SK-N-SH (cell line): ENCODE data around the gene PDE11A. TPM values are rescaled to one million over a fixed set of nuclear protein-coding genes. Genes with fewer than 3 reads are reported as not detected.

Experiments
- CTCF ChIA-PET: fragments of 300-600, 350-600 bp; formaldehyde crosslinking; extraction: SDS; loops from one replicate; lab custom pipeline; 2021; lab: Yijun Ruan, JAX
- POLR2A ChIA-PET: fragments of 350-600 bp; sonication (Branson Sonifier 250); formaldehyde crosslinking; extraction: SDS; loops from one replicate; lab custom pipeline; 2020; ENCODE audit warnings: antibody characterized with exemption, inconsistent platforms; lab: Yijun Ruan, JAX
- DNase-seq: peaks from one replicate; pipeline ENCODE4 v3.0.0; 2012
- H2AFZ ChIP-seq: fragments of 200-600 bp; sonication (generic); 2 replicates; pipeline ENCODE4 v1.8.1; 2016; ENCODE audit warnings: antibody characterized with exemption, mild to moderate bottlenecking, low read depth
- H3F3A ChIP-seq: fragments of 200-600 bp; sonication (generic); replicated peaks from 2 replicates; pipeline ENCODE3; 2016; ENCODE audit warnings: antibody characterized with exemption, mild to moderate bottlenecking; ENCODE audit not compliant: insufficient read depth
- H3K27ac ChIP-seq, 2 experiments: fragments of 200-500 bp in 1 of 2; fragments of 200-600 bp in 1 of 2; sonication (Bioruptor generic) in 1 of 2; sonication (generic), shearing (Covaris generic) in 1 of 2; 2 replicates each; pipeline versions ENCODE4 v1.5.1 to v1.6.1; 2014 to 2016; ENCODE audit warnings: low read depth in 2 of 2, inconsistent platforms in 1 of 2, low read length in 1 of 2, mild to moderate bottlenecking in 1 of 2, mixed read lengths in 1 of 2
- H3K27me3 ChIP-seq: fragments of 200-600 bp; sonication (generic), shearing (Covaris generic); 2 replicates; pipeline ENCODE4 v1.6.1; 2016; ENCODE audit warnings: mixed run types; ENCODE audit not compliant: insufficient read depth
- H3K36me3 ChIP-seq, 2 experiments: fragments of 200-500 bp in 1 of 2; fragments of 200-600 bp in 1 of 2; sonication (Bioruptor generic) in 1 of 2; sonication (generic) in 1 of 2; replicated peaks in 1 of 2; 2 replicates each; pipeline versions ENCODE3 to v1.5.1; 2014 to 2016; ENCODE audit warnings: low read length in 1 of 2, mild to moderate bottlenecking in 1 of 2; ENCODE audit not compliant: insufficient read depth in 2 of 2, control insufficient read depth in 1 of 2
- H3K4me1 ChIP-seq, 2 experiments: fragments of 200-500 bp in 1 of 2; fragments of 200-600 bp in 1 of 2; sonication (Bioruptor generic) in 1 of 2; sonication (generic), shearing (Covaris generic) in 1 of 2; 2 replicates each; pipeline versions ENCODE4 v1.5.1 to v1.6.1; 2014 to 2016; ENCODE audit warnings: low read depth in 1 of 2, low read length in 1 of 2, mixed run types in 1 of 2; ENCODE audit not compliant: insufficient read depth in 2 of 2, control insufficient read depth in 1 of 2
- H3K4me2 ChIP-seq: fragments of 200-600 bp; sonication (generic), shearing (Covaris generic); 2 replicates; pipeline ENCODE4 v1.6.1; 2017; ENCODE audit warnings: mixed run types
- H3K4me3 ChIP-seq, 2 experiments: fragments of 200-500 bp in 1 of 2; fragments of 200-600 bp in 1 of 2; sonication (Bioruptor generic) in 1 of 2; sonication (generic), shearing (Covaris generic) in 1 of 2; 2 replicates each; pipeline versions ENCODE4 v1.5.1 to v1.8.1; 2014 to 2016; ENCODE audit warnings: low read depth in 2 of 2, inconsistent platforms in 1 of 2, low read length in 1 of 2, mild to moderate bottlenecking in 1 of 2, mixed read lengths in 1 of 2, moderate library complexity in 1 of 2
- H3K79me2 ChIP-seq: fragments of 200-600 bp; sonication (generic); 2 replicates; pipeline ENCODE4 v1.8.1; 2017; ENCODE audit warnings: mild to moderate bottlenecking; ENCODE audit not compliant: insufficient read depth
- H3K9ac ChIP-seq: fragments of 200-600 bp; sonication (generic); 2 replicates; pipeline ENCODE4 v1.6.1; 2017; ENCODE audit warnings: mixed run types
- H3K9me2 ChIP-seq: fragments of 200-600 bp; sonication (generic); 2 replicates; pipeline ENCODE4 v1.6.1; 2017; ENCODE audit warnings: mixed run types
- H3K9me3 ChIP-seq: fragments of 200-600 bp; sonication (generic); 2 replicates; pipeline ENCODE4 v1.6.1; 2017; ENCODE audit warnings: mixed run types, mild to moderate bottlenecking, moderate library complexity
- H4K20me1 ChIP-seq: fragments of 200-600 bp; sonication (generic); 2 replicates; pipeline ENCODE4 v1.6.1; 2017; ENCODE audit warnings: mild to moderate bottlenecking, mixed run types; ENCODE audit not compliant: insufficient read depth
- CHD2 ChIP-seq: fragments of 150-350 bp; IDR thresholded peaks from 2 replicates; pipeline ENCODE4 v1.6.1; 2018; ENCODE audit warnings: low read length; ENCODE audit not compliant: partially characterized antibody
- CTCF ChIP-seq: fragments of 200-600 bp; sonication (generic); IDR thresholded peaks from 2 replicates; pipeline ENCODE4 v1.6.1; 2017; ENCODE audit warnings: antibody characterized with exemption, mild to moderate bottlenecking, moderate library complexity
- ELF1 ChIP-seq: IDR thresholded peaks from 2 replicates; pipeline ENCODE4 v1.4.0; 2012
- FOXM1 ChIP-seq: IDR thresholded peaks from 2 replicates; pipeline ENCODE4 v1.4.0; 2012; ENCODE audit warnings: low read depth, mild to moderate bottlenecking
- JUND ChIP-seq: IDR thresholded peaks from 2 replicates; pipeline ENCODE4 v1.4.0; 2012
- MAX ChIP-seq: IDR thresholded peaks from 2 replicates; pipeline ENCODE4 v1.4.0; 2012; ENCODE audit warnings: low read depth
- MEF2A ChIP-seq: IDR thresholded peaks from 2 replicates; pipeline ENCODE4 v1.4.0; 2012; ENCODE audit warnings: low read depth, borderline replicate concordance
- NFIC ChIP-seq: IDR thresholded peaks from 2 replicates; pipeline ENCODE4 v1.4.0; 2012; ENCODE audit warnings: borderline replicate concordance
- NRF1 ChIP-seq: IDR thresholded peaks from 2 replicates; pipeline ENCODE4 v1.6.1; 2012; ENCODE audit warnings: low read depth, mild to moderate bottlenecking, low read length
- PBX3 ChIP-seq: IDR thresholded peaks from 2 replicates; pipeline ENCODE4; 2012
- REST ChIP-seq: IDR thresholded peaks from 2 replicates; pipeline ENCODE4 v1.6.1; 2012; ENCODE audit warnings: mild to moderate bottlenecking, low read depth, low read length, moderate library complexity
- SMC3 ChIP-seq: IDR thresholded peaks from 2 replicates; pipeline ENCODE4 v1.6.1; 2012; ENCODE audit warnings: low read depth, low read length, improper control_type of control experiment
- TCF12 ChIP-seq: IDR thresholded peaks from 2 replicates; pipeline ENCODE4 v1.4.0; 2012
- USF1 ChIP-seq: IDR thresholded peaks from 2 replicates; pipeline ENCODE4 v1.4.0; 2012; ENCODE audit warnings: low read depth, borderline replicate concordance
- WGBS: methylation state at CpG from one replicate; pipeline ENCODE4 v1.1.6; 2017; ENCODE audit warnings: low lambda C conversion rate; 5-methylcytosine and 5-hydroxymethylcytosine counted together
- polyA plus RNA-seq, 3 experiments: library from polyadenylated mRNA; depleted of rRNA; stranded (reverse); fragments of >200 nt; gene quantifications; 2 replicates each; pipeline ENCODE4 v1.2.3, GENCODE V29; 2012

Gene PDE11A
- polyA plus RNA-seq, 1 of the 3 experiments (the other 2 are of a cell fraction), result 0.10 TPM

- Histone ChIP-seq H4K20me1 (no peaks in the 10 kb centered on the region), H3K4me2 (no peak overlapping the region), H3K9me2 (no peaks in the 10 kb centered on the region), H3K79me2 (no peaks in the 10 kb centered on the region), H3K36me3 (no peaks in the 10 kb centered on the region), H3K4me3 (no peak overlapping the region), H3K27me3 (no peaks in the 10 kb centered on the region; the same call in 1 of the 2 replicates), H3K9ac (no peak overlapping the region), H3K27ac (no peak overlapping the region; a peak in 1 of 4 replicates), H3K9me3 (no peaks in the 10 kb centered on the region), H2AFZ (no peak overlapping the region), H3K4me1 (peaks cover 9 to 14% of the 10 kb centered on the region in 2 experiments; a peak in 3 of 4 replicates), H3F3A (no peaks in the 10 kb centered on the region)
- no peak for DNase-seq
- POLR2A ChIA-PET, result no interaction called here
- CTCF ChIA-PET, result interaction anchor here (1.3 to 7.4 kb wide), 8 partner anchors 8 to 122 kb away, joined by 4 to 75 read pairs (median 6); no protein-coding TSS in a partner anchor
- 79% methylated on average over 4 of the region's 5 CpGs for WGBS
- TF ChIP-seq CHD2 (no peak), SMC3 (no peak), USF1 (no peak), ELF1 (no peak), NFIC (no peak), PBX3 (no peak), MEF2A (no peak), TCF12 (no peak), NRF1 (no peak), FOXM1 (no peak), MAX (no peak), CTCF (no peak), JUND (no peak), REST (no peak)
- TF ChIP-seq, all 33 proteins: peak for 0
Observed at GRCh38 chr2:177603181-177603580, 469.4 kb downstream of the PDE11A start.
